GM12865 (cell line): Measurements from ENCODE around the gene AP4E1.
"Not testable (repeated sequence)": the region's sequence is repeated elsewhere in the genome, so short reads cannot be mapped to it uniquely, and the experiment has no call there.

ENCODE experiments used
- DNase-seq: peaks from one replicate; pipeline ENCODE4 v3.0.0; 2010; ENCODE audit warnings: low read depth
- H3K4me3 ChIP-seq: 2 replicates; pipeline ENCODE4 v1.5.1; 2011; ENCODE audit warnings: mild to moderate bottlenecking, low read depth, low read length, control low read depth
- CTCF ChIP-seq: IDR thresholded peaks from 2 replicates; pipeline ENCODE4 v1.5.1; 2011; ENCODE audit warnings: low read length, control low read depth, low read depth, inconsistent platforms; ENCODE audit not compliant: insufficient read depth; ENCODE audit errors: missing control alignments

AP4E1 gene

GRCh38 chr15:50943638-50944037 is 35.2 kb downstream of the AP4E1 start:
- no peak for DNase-seq
- TF ChIP-seq CTCF: no peak
- no peak overlapping the region for H3K4me3 ChIP-seq

- TF ChIP-seq CTCF: no peak
- no peak for DNase-seq
- no peak overlapping the region for H3K4me3 ChIP-seq
Observed at GRCh38 chr15:50944672-50945071, 36.2 kb downstream of the AP4E1 start.

GRCh38 chr15:50945725-50946124 is 37.2 kb downstream of the AP4E1 start:
- H3K4me3 ChIP-seq: no peak overlapping the region
- TF ChIP-seq CTCF: no peak
- no peak for DNase-seq

- not testable (repeated sequence) for H3K4me3 ChIP-seq, DNase-seq
Observed at GRCh38 chr15:50950745-50951144, 42.3 kb downstream of the AP4E1 start.

GRCh38 chr15:50953302-50953701 is 44.8 kb downstream of the AP4E1 start:
- no peak for TF ChIP-seq CTCF
- no peak overlapping the region for H3K4me3 ChIP-seq
- no peak for DNase-seq

- not testable (repeated sequence) for DNase-seq, H3K4me3 ChIP-seq
Observed at GRCh38 chr15:50954837-50955236, 46.4 kb downstream of the AP4E1 start.

GRCh38 chr15:50959717-50960116 is 51.2 kb downstream of the AP4E1 start:
- H3K4me3 ChIP-seq: no peak overlapping the region
- DNase-seq: peak; percentile 5
- TF ChIP-seq CTCF: no peak

GRCh38 chr15:50964075-50964474 is 55.6 kb downstream of the AP4E1 start:
- no peak for TF ChIP-seq CTCF
- no peak overlapping the region for H3K4me3 ChIP-seq
- DNase-seq: no peak
